IMR-90 (cell line): Measurements from ENCODE around the gene RAB6A. TPM values are rescaled to one million over a fixed set of nuclear protein-coding genes. Genes with fewer than 3 reads are reported as not detected.
"Not testable (repeated sequence)": the region's sequence is repeated elsewhere in the genome, so short reads cannot be mapped to it uniquely, and the experiment has no call there.

Experiments
- ATAC-seq: fragments of 200-7000 bp; cut with Tn5 transposase; 2 replicates; pipeline ENCODE4 v1.9.1; 2020; ENCODE audit warnings: low read depth, mild to moderate bottlenecking, moderate library complexity
- BruUV-seq: library from RNA; stranded (reverse); fragments of 400-500 nt; replicated peaks from 2 replicates; lab custom pipeline; 2021; lab: Mats Ljungman, UMichigan
- CTCF ChIA-PET: fragments of 300-600 bp; formaldehyde crosslinking; extraction: SDS; loops from one replicate; lab custom pipeline; 2021; ENCODE audit warnings: antibody characterized with exemption; lab: Yijun Ruan, JAX
- POLR2A ChIA-PET: fragments of 300-600 bp; sonication (Branson Sonifier 250); formaldehyde crosslinking; loops from one replicate; lab custom pipeline; 2022; ENCODE audit warnings: antibody characterized with exemption; ENCODE audit not compliant: unreplicated experiment; lab: Charles Lee
- DNase-seq: peaks from one replicate; pipeline ENCODE4 v3.0.0; 2013
- H2AFZ ChIP-seq: replicated peaks from 2 replicates; pipeline ENCODE3; 2013; ENCODE audit warnings: low read length, mild to moderate bottlenecking; ENCODE audit not compliant: poor library complexity
- H2AK5ac ChIP-seq: 2 replicates; pipeline ENCODE4 v1.6.1; 2013; ENCODE audit warnings: low read depth, low read length, inconsistent platforms
- H2AK9ac ChIP-seq: replicated peaks from 2 replicates; pipeline ENCODE3; 2013; ENCODE audit warnings: mild to moderate bottlenecking, low read depth, low read length, moderate library complexity; ENCODE audit not compliant: poor library complexity
- H2BK120ac ChIP-seq: 2 replicates; pipeline ENCODE4 v1.6.1; 2013; ENCODE audit warnings: low read depth, low read length, inconsistent platforms
- H2BK15ac ChIP-seq: 3 replicates; pipeline ENCODE4 v1.6.1; 2013; ENCODE audit warnings: low read depth, low read length, inconsistent platforms
- H2BK20ac ChIP-seq: 2 replicates; pipeline ENCODE4 v1.6.1; 2013; ENCODE audit warnings: low read depth, mild to moderate bottlenecking, inconsistent platforms, low read length, moderate library complexity
- H2BK5ac ChIP-seq: 2 replicates; pipeline ENCODE4 v1.6.1; 2013; ENCODE audit warnings: mild to moderate bottlenecking, low read depth, low read length, inconsistent platforms; ENCODE audit not compliant: poor library complexity, severe bottlenecking
- H3K14ac ChIP-seq: replicated peaks from 2 replicates; pipeline ENCODE4 v1.6.1; 2013; ENCODE audit warnings: low read depth, low read length, inconsistent platforms
- H3K18ac ChIP-seq: 2 replicates; pipeline ENCODE4 v1.6.1; 2013; ENCODE audit warnings: low read depth, low read length, control low read depth
- H3K23ac ChIP-seq: 2 replicates; pipeline ENCODE4 v1.6.1; 2013; ENCODE audit warnings: low read depth, low read length, inconsistent platforms
- H3K27ac ChIP-seq: 2 replicates; pipeline ENCODE4 v1.5.1; 2013; ENCODE audit warnings: mild to moderate bottlenecking, control low read depth, low read length; ENCODE audit not compliant: insufficient read depth
- H3K27me3 ChIP-seq: 2 replicates; pipeline ENCODE4 v1.6.1; 2013; ENCODE audit warnings: low read length; ENCODE audit not compliant: control insufficient read depth, insufficient read depth
- H3K36me3 ChIP-seq: 2 replicates; pipeline ENCODE4 v1.6.1; 2013; ENCODE audit warnings: low read length, mixed read lengths; ENCODE audit not compliant: control insufficient read depth, insufficient read depth
- H3K4ac ChIP-seq: 2 replicates; pipeline ENCODE4 v1.6.1; 2013; ENCODE audit warnings: low read depth, low read length, inconsistent platforms
- H3K4me1 ChIP-seq: 2 replicates; pipeline ENCODE4 v1.6.1; 2013; ENCODE audit warnings: low read length, mixed read lengths; ENCODE audit not compliant: control insufficient read depth, insufficient read depth
- H3K4me2 ChIP-seq: 2 replicates; pipeline ENCODE4 v1.6.1; 2013; ENCODE audit warnings: low read depth, mild to moderate bottlenecking, control low read depth, low read length, moderate library complexity
- H3K4me3 ChIP-seq: 2 replicates; pipeline ENCODE4 v1.5.1; 2013; ENCODE audit warnings: low read depth, mild to moderate bottlenecking, control low read depth, low read length, moderate library complexity; ENCODE audit not compliant: insufficient read depth
- H3K56ac ChIP-seq: 2 replicates; pipeline ENCODE4 v1.6.1; 2013; ENCODE audit warnings: low read length, inconsistent platforms; ENCODE audit not compliant: insufficient read depth; ENCODE audit errors: extremely low read depth
- H3K79me1 ChIP-seq, 2 experiments: 2 replicates each; pipeline ENCODE4 v1.6.1; 2013; ENCODE audit warnings: low read length in 2 of 2, inconsistent platforms in 1 of 2, low read depth in 1 of 2
- H3K9ac ChIP-seq: 2 replicates; pipeline ENCODE4 v1.6.1; 2013; ENCODE audit warnings: low read depth, low read length, control low read depth
- H3K9me1 ChIP-seq: 2 replicates; pipeline ENCODE4 v1.6.1; 2013; ENCODE audit warnings: low read length, inconsistent platforms; ENCODE audit not compliant: insufficient read depth
- H3K9me3 ChIP-seq: 2 replicates; pipeline ENCODE4 v1.6.1; 2013; ENCODE audit warnings: low read length; ENCODE audit not compliant: control insufficient read depth, insufficient read depth
- H4K20me1 ChIP-seq: 2 replicates; pipeline ENCODE4 v1.6.1; 2013; ENCODE audit warnings: low read length, inconsistent platforms; ENCODE audit not compliant: insufficient read depth
- H4K5ac ChIP-seq: 2 replicates; pipeline ENCODE4 v1.6.1; 2013; ENCODE audit warnings: mild to moderate bottlenecking, low read depth, low read length, control low read depth
- H4K8ac ChIP-seq, 2 experiments: 2 replicates each; pipeline ENCODE4 v1.6.1; 2013; ENCODE audit warnings: low read depth in 2 of 2, low read length in 2 of 2, control low read depth in 1 of 2, inconsistent platforms in 1 of 2
- H4K91ac ChIP-seq: 2 replicates; pipeline ENCODE4 v1.6.1; 2013; ENCODE audit warnings: low read depth, low read length, inconsistent platforms; ENCODE audit not compliant: insufficient read depth
- CEBPB ChIP-seq: IDR thresholded peaks from 2 replicates; pipeline ENCODE4 v1.6.1; 2012; ENCODE audit warnings: low read depth, low read length, improper control_type of control experiment
- MXI1 ChIP-seq: IDR thresholded peaks from 2 replicates; pipeline ENCODE4 v1.6.1; 2012; ENCODE audit warnings: low read depth, mild to moderate bottlenecking, low read length, moderate library complexity, borderline replicate concordance
- WGBS, 2 experiments: methylation state at CpG; one replicate each; pipeline versions ENCODE4 v1.1.5 to v1.1.7; 2013; ENCODE audit warnings: missing lambda C conversion rate in 2 of 2; ENCODE audit not compliant: insufficient read length in 1 of 2; ENCODE audit errors: extremely low coverage in 2 of 2; 5-methylcytosine and 5-hydroxymethylcytosine counted together
- dilution Hi-C: fragments of 300-500 bp; cut with HindIII; formaldehyde crosslinking; loops from one replicate; pipeline ENCODE4 v1.14.3; 2018; ENCODE audit warnings: low sequenced_read_pairs; ENCODE audit not compliant: unreplicated experiment
- in situ Hi-C: fragments of 300-500 bp; cut with MboI; formaldehyde crosslinking; loops from 3 replicates; pipeline ENCODE4 v1.14.3; 2019; ENCODE audit warnings: low sequenced_read_pairs, inconsistent platforms, mixed read lengths
- intact Hi-C: fragments of 100-400 bp; cut with micrococcal nuclease; formaldehyde crosslinking; loops from 2 replicates; pipeline ENCODE4 v1.10.0; 2022
- polyA plus RNA-seq, 3 experiments: library from polyadenylated mRNA; depleted of rRNA; stranded (reverse); fragments of >200 nt; gene quantifications; 2 replicates each; pipeline ENCODE4 v1.2.3, GENCODE V29; 2012; ENCODE audit warnings: low replicate concordance in 1 of 3
- total RNA-seq: library from RNA; depleted of rRNA; stranded (reverse); fragments of >200 nt; gene quantifications from 2 replicates; pipeline ENCODE4 v1.2.3, GENCODE V29; 2012

Gene RAB6A
- total and polyA plus RNA-seq, 2 of the 4 experiments (the other 2 are of a cell fraction) = 65.5 to 81.0 TPM

- POLR2A ChIA-PET = interaction anchor here (1.5 kb wide), 1 partner anchor 8 kb away, joined by 6 read pairs; no protein-coding TSS in a partner anchor
- H3K4me2 ChIP-seq = peak overlapping the region; percentile 76
- peak overlapping the region; percentile 32; the same call in 1 of the 2 replicates for H2BK120ac ChIP-seq
- no peaks in the 10 kb centered on the region for H3K36me3 ChIP-seq
- peak overlapping the region; percentile 71 for H4K91ac ChIP-seq
- H2AFZ ChIP-seq = peak overlapping the region; percentile 82
- CTCF ChIA-PET = interaction anchor here (0.6 kb wide), 1 partner anchor 69 kb away, joined by 3 read pairs; no protein-coding TSS in a partner anchor
- H4K8ac ChIP-seq = peak overlapping the region; percentile 73 to 99
- BruUV-seq = no TSS peak
- DNase-seq = no peak
- dilution Hi-C loops (no loop called here), intact Hi-C loops (loop anchor here (5.0 kb wide), 1 partner anchor 90 kb away; the partner anchor contains the start of genes COA4 and PAAF1), in situ Hi-C loops (no loop called here)
- no peak overlapping the region for H3K18ac ChIP-seq
- no peaks in the 10 kb centered on the region for H3K27me3 ChIP-seq
- peak overlapping the region; percentile 87 for H2BK5ac ChIP-seq
- 46% methylated on average over 5 of the region's 17 CpGs; no CpG with 5 or more reads in 1 of the 2 experiments for WGBS, 2 experiments
- no peak overlapping the region for H2BK20ac ChIP-seq
- peak overlapping the region; percentile 81 for H3K9ac ChIP-seq
- no peak for ATAC-seq
- no peaks in the 10 kb centered on the region for H3K9me3 ChIP-seq
- H2AK9ac ChIP-seq = no peak overlapping the region
- H4K5ac ChIP-seq = peak overlapping the region; percentile 99
- peak overlapping the region; percentile 69 for H3K4me3 ChIP-seq
- H2BK15ac ChIP-seq = peak overlapping the region; percentile 57; the same call in 1 of the 3 replicates
- H3K79me1 ChIP-seq = peaks cover 2 to 29% of the 10 kb centered on the region in 2 experiments; a peak in 2 of 4 replicates
- peak overlapping the region; percentile 95 for H3K14ac ChIP-seq
- peak overlapping the region; percentile 84; the same call in 1 of the 2 replicates for H2AK5ac ChIP-seq
- no peak for TF ChIP-seq MXI1
- no peak for TF ChIP-seq CEBPB
- peak overlapping the region; percentile 90; the same call in 1 of the 2 replicates for H3K56ac ChIP-seq
- peak overlapping the region; percentile 68 for H3K27ac ChIP-seq
- H3K4me1 ChIP-seq = peaks cover 2% of the 10 kb centered on the region; the same call in 1 of the 2 replicates
- no peaks in the 10 kb centered on the region for H4K20me1 ChIP-seq
- no peaks in the 10 kb centered on the region for H3K9me1 ChIP-seq
- peak overlapping the region; percentile 67; the same call in 1 of the 2 replicates for H3K23ac ChIP-seq
- peak overlapping the region; percentile 88 for H3K4ac ChIP-seq
Observed at GRCh38 chr11:73787051-73787642, 26.3 kb upstream of the RAB6A start.

- H3K18ac ChIP-seq, H4K8ac ChIP-seq, H3K9me3 ChIP-seq, BruUV-seq, H4K20me1 ChIP-seq, H3K4me3 ChIP-seq, H2BK15ac ChIP-seq, H3K9ac ChIP-seq, H3K4ac ChIP-seq, H3K14ac ChIP-seq, H3K36me3 ChIP-seq, H2BK5ac ChIP-seq, H3K27me3 ChIP-seq, H3K27ac ChIP-seq, H3K9me1 ChIP-seq, DNase-seq, CTCF ChIA-PET, H3K4me1 ChIP-seq, in situ Hi-C loops, H2BK20ac ChIP-seq, H2AFZ ChIP-seq, H3K56ac ChIP-seq, H4K5ac ChIP-seq, ATAC-seq, H2BK120ac ChIP-seq, dilution Hi-C loops, H2AK5ac ChIP-seq, H4K91ac ChIP-seq, H2AK9ac ChIP-seq, H3K23ac ChIP-seq, H3K4me2 ChIP-seq: not testable (repeated sequence)
- intact Hi-C loops = loop anchor here (5.0 kb wide), 1 partner anchor 92 kb away; the partner anchor contains the start of genes COA4 and PAAF1
- POLR2A ChIA-PET = interaction anchor here (0.5 to 0.6 kb wide), 2 partner anchors 24 to 86 kb away, joined by 4 read pairs; no protein-coding TSS in a partner anchor
- peaks cover 0 to 24% of the 10 kb centered on the region in 2 experiments; a peak in 2 of 4 replicates for H3K79me1 ChIP-seq
Observed at GRCh38 chr11:73785467-73785866, 24.6 kb upstream of the RAB6A start.
